Measurements from ENCODE around the gene MIOX.
"Not testable (repeated sequence)": the region's sequence is repeated elsewhere in the genome, so short reads cannot be mapped to it uniquely, and the experiment has no call there.

MIOX gene

GRCh38 chr22:50528682-50529415, 42.2 kb downstream of the MIOX start:
- no peak for DNase-seq (ENCODE audit: low spot score)

- DNase-seq (ENCODE audit: low spot score): no peak
Observed at GRCh38 chr22:50529416-50529896, 42.8 kb downstream of the MIOX start.

- DNase-seq (ENCODE audit: low spot score): no peak
Observed at GRCh38 chr22:50529897-50530579, 43.4 kb downstream of the MIOX start, which contains the start of gene TYMP. Gene TYMP (minus strand): TSS chr22:50530012. CDS start chr22:50529709, 303 bp downstream.

- DNase-seq (ENCODE audit: low spot score): no peak
Observed at GRCh38 chr22:50530580-50530876, 43.9 kb downstream of the MIOX start.

- DNase-seq (ENCODE audit: low spot score): no peak
Observed at GRCh38 chr22:50530877-50531545, 44.4 kb downstream of the MIOX start.

GRCh38 chr22:50531546-50531961, 44.9 kb downstream of the MIOX start:
- DNase-seq (ENCODE audit: low spot score): no peak

GRCh38 chr22:50531962-50532674, 45.5 kb downstream of the MIOX start:
- no peak for DNase-seq (ENCODE audit: low spot score)

GRCh38 chr22:50532824-50533796, 46.5 kb downstream of the MIOX start:
- no peak for DNase-seq (ENCODE audit: low spot score)

GRCh38 chr22:50533856-50534711, 47.4 kb downstream of the MIOX start:
- not testable (repeated sequence) for DNase-seq (ENCODE audit: low spot score)

GRCh38 chr22:50535113-50535512, 48.5 kb downstream of the MIOX start:
- DNase-seq (ENCODE audit: low spot score): no peak

- no peak for DNase-seq (ENCODE audit: low spot score)
Observed at GRCh38 chr22:50536226-50536625, 49.6 kb downstream of the MIOX start.

- DNase-seq (ENCODE audit: low spot score): no peak
Observed at GRCh38 chr22:50537765-50538164, 51.1 kb downstream of the MIOX start.

All from SK-N-DZ (cell line).